Cardiac septum (tissue), 1 donor: ENCODE results near the gene EP300. TPM values are rescaled to one million over a fixed set of nuclear protein-coding genes. Genes with fewer than 3 reads are reported as not detected.
"Not testable (repeated sequence)": the region's sequence is repeated elsewhere in the genome, so short reads cannot be mapped to it uniquely, and the experiment has no call there.

Source experiments
- DNase-seq: peaks from one replicate; pipeline ENCODE4 v3.0.0-alpha.2; 2020; ENCODE audit warnings: low spot score
- intact Hi-C: fragments of 100-400 bp; cut with DNase I; formaldehyde crosslinking; loops from one replicate; pipeline ENCODE4 v1.14.0; 2022
- total RNA-seq: library from RNA; stranded (reverse); fragmentation: NEBNext Ultra II Directional; extraction: Animal tissue kit (Norgen Biotek cat#: 25700); gene quantifications from one replicate; pipeline ENCODE4 v1.2.1, GENCODE V29; 2021
- donor health status: DM: no; HTN: no; CAD: no.

The EP300 gene
- total RNA-seq, 1 donor from 2014 or later, result 35.4 TPM

DNA sequence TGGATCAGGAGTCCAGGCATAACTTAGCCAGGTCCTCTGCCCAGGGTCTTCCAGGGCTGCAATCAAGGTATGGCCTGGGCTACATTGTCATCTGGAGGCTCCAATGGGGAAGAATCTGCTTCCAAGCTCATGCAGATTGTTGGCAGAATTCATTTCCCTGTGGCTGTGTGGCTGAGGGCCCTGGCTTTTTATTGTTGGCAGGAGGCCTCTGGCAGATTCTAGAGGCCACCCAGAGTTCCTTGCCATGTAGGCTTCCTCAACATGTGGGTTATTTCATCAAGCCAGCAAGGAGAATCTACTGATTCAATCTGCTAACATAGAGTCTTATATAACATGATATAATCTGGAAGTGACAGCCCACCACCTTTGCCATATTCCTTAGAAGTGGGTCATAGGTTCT lies 16.4 kb upstream of the EP300 start:
- intact Hi-C loops, result no loop called here

DNA sequence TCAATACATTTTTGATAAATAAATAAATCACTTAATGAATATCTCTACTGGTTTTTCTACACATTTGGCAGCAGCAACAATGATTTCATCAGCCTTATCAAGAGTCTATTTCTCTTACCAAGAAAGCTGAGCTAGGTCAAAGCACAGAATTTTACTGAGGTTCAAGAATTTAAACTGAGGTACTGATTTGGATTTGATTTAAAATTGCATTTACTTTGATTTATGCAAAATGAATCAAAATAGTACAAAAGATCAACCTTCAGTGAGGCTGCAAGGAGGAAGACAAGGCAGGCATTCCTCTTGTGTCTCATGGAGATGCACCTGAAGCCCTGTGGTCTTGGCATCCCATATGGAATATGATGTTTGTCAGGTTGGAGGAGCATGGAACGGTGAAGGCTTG lies 15.5 kb upstream of the EP300 start:
- no peak for DNase-seq

More for the DNA sequence above, 16.4 kb upstream of the EP300 start:
- no peak for DNase-seq

GRCh38 chr22:41078931-41079330 lies 13.5 kb upstream of the EP300 start:
- intact Hi-C loops, result no loop called here
- no peak for DNase-seq

More for the DNA sequence above, 15.5 kb upstream of the EP300 start:
- intact Hi-C loops, result no loop called here

DNA sequence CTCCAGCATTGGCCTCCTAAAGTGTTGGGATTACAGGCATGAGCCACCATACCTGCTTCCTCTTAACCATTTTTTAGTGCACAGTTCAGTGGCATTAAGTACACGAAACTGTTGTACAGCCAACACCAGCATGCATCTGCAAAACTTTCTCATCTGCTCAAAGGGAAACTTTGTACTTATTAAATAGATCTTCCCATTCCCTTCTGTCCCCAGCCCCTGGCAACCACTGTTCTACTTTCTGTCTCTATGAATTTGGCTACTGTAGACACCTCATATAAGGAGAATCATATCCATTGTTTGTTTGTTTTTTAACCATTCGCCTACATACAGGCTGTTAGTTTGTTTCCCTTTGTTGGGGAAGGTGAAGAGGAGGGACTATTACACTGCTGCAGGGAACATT lies 6.5 kb upstream of the EP300 start:
- no peak for DNase-seq
- intact Hi-C loops, result no loop called here

DNA sequence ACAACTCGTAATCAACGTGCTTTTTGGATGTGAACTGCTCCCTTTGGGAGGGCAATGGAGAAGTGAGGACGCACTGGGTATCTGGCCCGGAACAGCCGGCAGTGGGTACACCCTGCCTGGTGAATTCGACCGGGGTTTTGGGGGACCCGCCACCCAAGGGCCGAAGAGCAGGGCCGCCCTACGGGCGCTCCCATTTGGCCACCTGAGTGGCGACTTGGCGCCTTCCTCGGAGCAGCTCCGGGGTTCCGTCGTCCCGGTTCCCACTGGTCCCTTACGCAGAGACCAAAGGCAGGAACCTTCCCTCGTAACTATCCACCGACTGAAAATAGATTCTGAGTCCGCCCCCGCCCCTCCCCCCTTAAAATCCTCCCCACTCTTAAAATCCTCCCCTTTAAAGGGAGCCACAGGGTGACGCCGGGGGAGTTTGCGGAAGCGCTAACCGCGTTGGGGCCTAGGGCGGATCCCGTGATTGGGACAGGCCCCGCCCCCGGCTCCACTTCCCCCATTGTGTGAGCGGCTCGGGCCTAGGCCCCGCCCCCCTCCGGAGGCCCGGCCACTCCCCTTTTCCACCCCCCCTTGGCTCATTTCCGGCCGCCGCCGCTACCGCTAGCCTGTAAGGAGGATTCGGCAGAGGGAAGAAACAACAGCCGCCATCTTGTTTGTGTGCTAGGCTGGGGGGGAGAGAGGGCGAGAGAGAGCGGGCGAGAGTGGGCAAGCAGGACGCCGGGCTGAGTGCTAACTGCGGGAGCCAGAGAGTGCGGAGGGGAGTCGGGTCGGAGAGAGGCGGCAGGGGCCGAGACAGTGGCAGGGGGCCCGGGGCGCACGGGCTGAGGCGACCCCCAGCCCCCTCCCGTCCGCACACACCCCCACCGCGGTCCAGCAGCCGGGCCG lies 1.0 kb upstream of the EP300 start:
- intact Hi-C loops, result loop anchor here (1.0 to 5.0 kb wide), 5 partner anchors 69 to 356 kb away; partner anchors contain the start of genes RANGAP1, RBX1, TOB2 and ZC3H7B
- DNase-seq, result peak; percentile 100

DNA sequence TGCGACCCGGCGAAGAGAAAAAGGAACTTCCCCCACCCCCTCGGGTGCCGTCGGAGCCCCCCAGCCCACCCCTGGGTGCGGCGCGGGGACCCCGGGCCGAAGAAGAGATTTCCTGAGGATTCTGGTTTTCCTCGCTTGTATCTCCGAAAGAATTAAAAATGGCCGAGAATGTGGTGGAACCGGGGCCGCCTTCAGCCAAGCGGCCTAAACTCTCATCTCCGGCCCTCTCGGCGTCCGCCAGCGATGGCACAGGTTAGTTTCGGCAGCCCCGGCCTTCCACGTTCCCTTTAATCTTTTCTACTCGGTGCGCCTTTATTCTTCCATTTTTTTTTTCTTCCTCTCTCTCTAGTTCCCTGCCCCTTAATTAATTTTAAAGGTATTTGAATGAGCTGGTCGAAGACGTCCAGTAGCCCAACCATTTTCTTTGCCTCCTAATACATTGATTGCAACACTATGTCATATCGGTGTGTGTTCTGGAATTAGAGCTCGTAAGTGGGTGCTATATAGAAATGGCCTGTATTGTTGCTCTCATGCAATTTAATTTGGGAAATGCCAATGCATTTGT lies 537 bp downstream of the EP300 start:
- intact Hi-C loops, result loop anchor here (1.0 to 5.0 kb wide), 3 partner anchors 71 to 354 kb away; partner anchors contain the start of genes TOB2 and ZC3H7B
- no peak for DNase-seq

- intact Hi-C loops, result loop anchor here (5.0 kb wide), 2 partner anchors 208 to 353 kb away; partner anchors contain the start of genes TOB2 and ZC3H7B
- DNase-seq, result no peak
These were observed 1.7 kb downstream of the EP300 start for GRCh38 chr22:41094041-41094593.

GRCh38 chr22:41096391-41096790 lies 4.0 kb downstream of the EP300 start:
- intact Hi-C loops, result no loop called here
- no peak for DNase-seq

GRCh38 chr22:41096841-41097240 lies 4.4 kb downstream of the EP300 start:
- intact Hi-C loops, result no loop called here
- no peak for DNase-seq

- intact Hi-C loops, result no loop called here
- no peak for DNase-seq
These were observed 6.6 kb downstream of the EP300 start for GRCh38 chr22:41099036-41099435.

DNA sequence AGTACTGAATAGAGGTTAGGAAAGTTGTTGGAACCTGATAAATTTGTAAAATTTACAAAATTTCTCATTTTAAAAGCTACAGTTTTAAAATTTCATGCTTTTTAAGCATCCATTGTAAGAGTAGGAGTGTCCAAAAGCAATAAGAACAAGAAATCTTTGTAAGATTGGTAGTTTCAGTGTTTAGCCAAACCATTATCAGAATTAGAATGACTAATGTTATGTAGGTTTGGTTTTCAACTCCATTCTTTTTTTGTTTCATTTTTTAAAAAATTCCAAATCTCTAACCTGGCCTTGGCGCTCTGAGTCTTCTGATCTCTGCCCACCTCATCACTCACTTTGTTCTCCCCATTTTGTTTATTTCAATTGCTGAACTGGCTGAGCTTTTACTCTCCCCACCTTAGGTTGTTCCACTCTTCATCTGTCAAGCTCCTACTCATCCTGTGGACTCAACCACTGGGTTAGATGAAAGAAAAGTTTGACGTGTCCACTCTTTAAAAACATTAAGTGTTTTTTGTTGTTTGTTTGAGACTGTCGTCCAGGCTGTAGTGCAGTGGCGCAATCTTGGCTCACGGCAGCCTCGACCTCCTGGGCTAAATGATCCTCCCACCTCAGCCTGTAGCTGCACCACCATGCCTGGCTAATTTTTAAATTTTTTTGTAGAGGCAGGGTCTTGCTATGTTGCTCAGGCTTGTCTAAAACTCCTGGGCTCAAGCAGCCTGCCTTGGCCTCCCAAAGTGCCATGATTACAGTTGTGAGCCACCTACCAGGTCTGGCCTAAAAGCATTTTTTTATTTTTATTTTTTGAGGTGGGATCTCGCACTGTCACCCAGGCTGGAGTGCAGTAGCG lies 14.0 kb downstream of the EP300 start:
- intact Hi-C loops, result no loop called here
- DNase-seq, result no peak

GRCh38 chr22:41106969-41107325 lies 14.6 kb downstream of the EP300 start:
- DNase-seq, intact Hi-C loops: not testable (repeated sequence)

DNA sequence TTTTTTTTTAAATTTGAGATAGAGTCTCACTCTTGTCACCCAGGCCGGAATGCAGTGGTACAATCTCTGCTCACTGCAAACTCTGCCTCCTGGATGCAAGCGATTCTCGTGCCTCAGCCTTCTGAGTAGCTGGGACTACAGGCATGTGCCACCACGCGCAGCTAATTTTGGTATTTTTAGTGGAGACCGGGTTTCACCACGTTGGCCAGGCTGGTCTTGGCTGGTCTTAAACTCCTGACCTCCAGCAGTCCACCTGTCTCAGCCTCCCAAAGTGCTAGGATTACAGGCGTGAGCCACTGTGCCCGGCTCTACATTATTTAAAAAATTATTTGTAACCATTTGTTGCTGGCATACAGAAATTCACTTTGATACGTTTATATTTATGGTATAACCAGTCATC lies 18.6 kb downstream of the EP300 start:
- intact Hi-C loops, result no loop called here
- DNase-seq, result no peak

- DNase-seq, result no peak
- intact Hi-C loops, result no loop called here
These were observed 23.9 kb downstream of the EP300 start for GRCh38 chr22:41116342-41116741.

- intact Hi-C loops, result no loop called here
These were observed 25.0 kb downstream of the EP300 start for GRCh38 chr22:41117127-41117965.

GRCh38 chr22:41123151-41123550 lies 30.8 kb downstream of the EP300 start:
- no peak for DNase-seq
- intact Hi-C loops, result no loop called here

More at GRCh38 chr22:41117127-41117965, 25.0 kb downstream of the EP300 start:
- no peak for DNase-seq

DNA sequence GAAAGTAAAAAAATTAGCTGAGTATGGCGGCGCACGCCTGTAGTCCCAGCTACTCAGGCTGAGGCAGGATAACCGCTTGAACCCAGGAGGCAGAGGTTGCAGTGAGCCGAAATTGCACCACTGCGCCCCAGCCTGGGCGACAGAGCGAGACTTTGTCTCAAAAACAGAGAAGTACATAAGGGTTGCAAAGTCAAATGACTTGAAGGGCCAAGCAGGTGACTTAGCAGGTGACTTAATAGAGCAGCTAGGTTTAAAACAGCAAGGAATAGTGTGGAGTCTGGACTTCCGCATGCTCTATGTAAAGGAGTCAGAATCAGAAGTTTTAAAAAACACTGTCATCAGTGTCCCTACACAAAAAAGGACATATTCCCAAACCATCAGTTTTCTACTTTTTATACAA lies 31.7 kb downstream of the EP300 start:
- DNase-seq, result no peak
- intact Hi-C loops, result no loop called here

DNA sequence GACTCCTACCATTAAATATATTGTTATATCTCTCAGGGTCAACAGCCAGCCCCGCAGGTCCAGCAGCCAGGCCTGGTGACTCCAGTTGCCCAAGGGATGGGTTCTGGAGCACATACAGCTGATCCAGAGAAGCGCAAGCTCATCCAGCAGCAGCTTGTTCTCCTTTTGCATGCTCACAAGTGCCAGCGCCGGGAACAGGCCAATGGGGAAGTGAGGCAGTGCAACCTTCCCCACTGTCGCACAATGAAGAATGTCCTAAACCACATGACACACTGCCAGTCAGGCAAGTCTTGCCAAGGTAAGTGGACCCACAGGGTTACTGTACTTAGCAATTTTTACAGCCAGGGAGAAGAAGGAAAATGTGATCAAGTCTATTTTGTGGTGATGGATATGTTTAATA lies 35.1 kb downstream of the EP300 start:
- peak; percentile 78 for DNase-seq
- intact Hi-C loops, result no loop called here

GRCh38 chr22:41128606-41129005 lies 36.2 kb downstream of the EP300 start:
- intact Hi-C loops, result no loop called here
- no peak for DNase-seq
